SK-N-SH (cell line): ENCODE measurements around the gene PPL.

Experiments
- FOXM1 ChIP-seq: IDR thresholded peaks from 2 replicates; pipeline ENCODE4 v1.4.0; 2012; ENCODE audit warnings: low read depth, mild to moderate bottlenecking
- TF ChIP-seq, protein P1 (sequence below): IDR thresholded peaks from 2 replicates; pipeline ENCODE4 v1.4.0; 2012; ENCODE audit warnings: low read depth, borderline replicate concordance
- TF ChIP-seq, protein P2 (sequence below): fragments of 200-600 bp; sonication (generic); IDR thresholded peaks from 2 replicates; pipeline ENCODE4 v1.6.1; 2017; ENCODE audit warnings: antibody characterized with exemption, mild to moderate bottlenecking, moderate library complexity

DNA sequence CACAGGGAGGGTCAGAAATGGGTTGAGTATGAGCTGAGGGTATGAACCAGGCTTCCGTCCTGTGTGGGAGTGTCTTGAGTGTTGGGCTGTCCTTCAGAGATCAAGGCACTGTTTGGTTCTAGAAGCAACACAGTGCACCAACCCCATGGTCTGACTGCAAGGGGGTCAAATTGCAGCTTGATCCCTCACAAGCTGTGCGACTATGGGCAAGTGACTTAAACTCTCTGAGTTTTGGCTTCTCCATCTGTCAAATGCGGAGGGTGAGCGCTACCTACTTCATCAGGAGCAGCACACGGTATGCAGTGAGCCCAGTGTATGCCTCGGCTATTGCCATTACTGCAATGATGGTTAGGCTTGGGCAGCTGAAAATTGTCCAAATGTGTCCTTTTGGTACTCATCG, 42.2 kb upstream of the PPL start:
- TF ChIP-seq, protein P1, sequence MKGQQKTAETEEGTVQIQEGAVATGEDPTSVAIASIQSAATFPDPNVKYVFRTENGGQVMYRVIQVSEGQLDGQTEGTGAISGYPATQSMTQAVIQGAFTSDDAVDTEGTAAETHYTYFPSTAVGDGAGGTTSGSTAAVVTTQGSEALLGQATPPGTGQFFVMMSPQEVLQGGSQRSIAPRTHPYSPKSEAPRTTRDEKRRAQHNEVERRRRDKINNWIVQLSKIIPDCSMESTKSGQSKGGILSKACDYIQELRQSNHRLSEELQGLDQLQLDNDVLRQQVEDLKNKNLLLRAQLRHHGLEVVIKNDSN = no peak
- TF ChIP-seq, protein P2, sequence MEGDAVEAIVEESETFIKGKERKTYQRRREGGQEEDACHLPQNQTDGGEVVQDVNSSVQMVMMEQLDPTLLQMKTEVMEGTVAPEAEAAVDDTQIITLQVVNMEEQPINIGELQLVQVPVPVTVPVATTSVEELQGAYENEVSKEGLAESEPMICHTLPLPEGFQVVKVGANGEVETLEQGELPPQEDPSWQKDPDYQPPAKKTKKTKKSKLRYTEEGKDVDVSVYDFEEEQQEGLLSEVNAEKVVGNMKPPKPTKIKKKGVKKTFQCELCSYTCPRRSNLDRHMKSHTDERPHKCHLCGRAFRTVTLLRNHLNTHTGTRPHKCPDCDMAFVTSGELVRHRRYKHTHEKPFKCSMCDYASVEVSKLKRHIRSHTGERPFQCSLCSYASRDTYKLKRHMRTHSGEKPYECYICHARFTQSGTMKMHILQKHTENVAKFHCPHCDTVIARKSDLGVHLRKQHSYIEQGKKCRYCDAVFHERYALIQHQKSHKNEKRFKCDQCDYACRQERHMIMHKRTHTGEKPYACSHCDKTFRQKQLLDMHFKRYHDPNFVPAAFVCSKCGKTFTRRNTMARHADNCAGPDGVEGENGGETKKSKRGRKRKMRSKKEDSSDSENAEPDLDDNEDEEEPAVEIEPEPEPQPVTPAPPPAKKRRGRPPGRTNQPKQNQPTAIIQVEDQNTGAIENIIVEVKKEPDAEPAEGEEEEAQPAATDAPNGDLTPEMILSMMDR = no peak
- TF ChIP-seq FOXM1 = no peak
